ENCODE data around the gene FAM161B.
"Not testable (repeated sequence)": the region's sequence is repeated elsewhere in the genome, so short reads cannot be mapped to it uniquely, and the experiment has no call there.

The FAM161B gene

DNA sequence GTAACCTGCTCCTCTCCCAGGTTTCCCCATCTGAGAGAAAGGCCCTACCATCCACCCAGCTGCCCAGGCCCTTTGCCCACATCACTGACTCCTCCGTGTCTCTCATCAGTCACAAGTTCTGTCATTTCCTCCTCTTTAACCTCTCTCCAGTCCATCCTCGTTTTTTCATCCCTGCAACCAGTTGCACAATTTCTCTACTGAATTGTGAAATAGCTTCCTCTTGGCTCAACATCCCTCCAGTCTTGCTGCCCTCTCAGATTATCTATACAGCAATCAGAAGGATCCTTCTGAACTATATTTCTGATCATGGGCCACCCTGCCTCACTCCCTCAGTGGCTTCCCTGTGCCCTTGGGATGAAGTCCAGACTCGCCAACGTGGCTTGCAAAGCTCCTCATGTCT, 6.8 kb downstream of the FAM161B start:
- no peak for DNase-seq

DNA sequence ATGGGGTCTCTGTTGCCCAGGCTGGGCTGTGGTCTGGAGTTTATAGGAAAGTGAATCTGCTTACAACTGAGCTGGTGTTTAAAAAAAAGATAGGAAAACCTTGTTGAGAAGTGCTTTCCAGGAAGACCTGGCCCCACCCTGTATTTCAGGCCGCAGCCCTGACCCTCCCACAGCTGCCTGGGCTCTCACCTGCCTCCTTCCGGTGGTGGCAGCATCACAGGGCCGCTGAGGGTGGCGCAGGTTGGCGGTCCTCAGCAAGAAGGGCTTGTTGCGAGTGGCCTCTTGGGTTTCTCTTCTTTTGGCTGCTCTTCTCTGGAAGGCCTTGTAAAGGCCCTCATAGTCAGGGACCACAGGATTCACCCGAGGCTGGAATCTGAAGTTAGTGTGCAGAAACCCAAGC, 7.7 kb downstream of the FAM161B start:
- no peak for DNase-seq

DNA sequence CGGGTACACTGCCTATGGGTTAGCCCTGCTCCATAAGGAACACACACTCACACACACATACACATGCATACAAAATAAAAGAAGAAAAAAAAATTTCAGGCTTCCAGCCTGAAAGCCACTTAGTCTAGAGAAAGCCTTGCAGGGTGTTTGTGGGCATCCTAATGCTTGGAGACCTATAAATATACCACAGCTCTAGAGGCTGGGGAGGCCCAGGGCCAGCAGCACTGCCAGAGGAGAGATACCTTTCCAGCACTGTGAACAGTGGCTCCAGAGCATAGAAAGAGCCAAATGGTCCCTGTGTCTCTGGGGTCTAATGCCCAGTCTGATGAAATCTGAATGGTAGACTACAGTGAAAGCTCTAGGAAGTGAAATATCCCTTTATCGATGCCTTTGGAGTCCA, 12.9 kb downstream of the FAM161B start:
- no peak for DNase-seq

DNA sequence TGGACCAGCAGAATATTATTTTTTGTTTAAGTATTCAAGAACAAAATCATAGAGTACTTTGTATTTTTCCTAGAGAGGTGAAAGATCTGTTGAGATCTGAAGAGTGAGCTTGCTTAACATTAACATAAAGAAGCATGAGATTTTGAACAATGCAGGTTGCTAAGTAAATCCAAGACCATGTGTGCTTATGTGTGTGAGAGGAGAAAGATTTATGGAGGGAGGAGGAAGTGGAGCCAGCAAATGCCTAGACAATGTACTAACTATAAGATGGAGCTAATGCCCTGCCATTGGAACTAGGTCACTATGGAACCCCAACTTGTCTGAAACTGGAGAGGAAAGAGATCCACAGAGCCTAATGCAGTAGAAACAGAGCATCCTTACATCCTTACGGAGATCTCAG, 13.3 kb downstream of the FAM161B start:
- no peak for DNase-seq

DNA sequence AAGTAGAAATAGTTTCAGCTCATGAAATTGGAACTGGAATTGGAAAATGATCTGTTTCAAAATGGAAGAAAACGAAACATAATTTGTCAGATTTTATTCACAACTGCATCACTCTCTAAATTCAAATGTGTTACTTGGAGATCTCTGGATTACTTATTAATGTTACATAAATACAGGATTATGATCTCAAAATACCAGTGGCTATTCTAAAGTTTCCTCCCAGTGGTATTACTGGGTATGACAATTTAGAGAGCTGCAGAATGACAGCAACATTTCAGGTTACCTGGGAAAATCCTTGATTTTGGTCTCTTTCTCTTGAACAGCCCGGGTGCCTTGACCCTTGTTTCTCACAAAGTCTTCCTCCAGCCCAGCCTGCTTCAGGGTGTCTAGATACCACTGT, 14.2 kb downstream of the FAM161B start:
- no peak for DNase-seq

DNA sequence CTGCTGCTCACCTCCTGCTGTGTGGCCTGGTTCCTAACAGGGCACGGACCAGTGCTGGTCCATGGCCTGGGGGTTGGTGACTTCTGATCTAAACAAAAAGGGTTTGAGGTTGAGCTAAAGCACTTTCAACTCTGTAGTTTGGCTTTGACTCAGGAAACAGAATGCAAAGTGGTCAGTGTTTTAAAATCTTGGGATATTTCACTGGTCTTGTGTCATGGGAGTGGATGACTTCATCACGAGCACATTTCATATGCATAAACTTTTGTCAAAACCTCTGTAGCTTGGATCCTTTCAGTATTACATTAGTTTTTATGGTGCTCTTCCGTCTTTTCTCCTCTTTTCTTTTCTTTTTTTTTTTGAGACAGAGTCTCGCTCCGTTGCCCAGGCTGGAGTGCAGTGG, 25.6 kb downstream of the FAM161B start:
- DNase-seq: no peak

DNA sequence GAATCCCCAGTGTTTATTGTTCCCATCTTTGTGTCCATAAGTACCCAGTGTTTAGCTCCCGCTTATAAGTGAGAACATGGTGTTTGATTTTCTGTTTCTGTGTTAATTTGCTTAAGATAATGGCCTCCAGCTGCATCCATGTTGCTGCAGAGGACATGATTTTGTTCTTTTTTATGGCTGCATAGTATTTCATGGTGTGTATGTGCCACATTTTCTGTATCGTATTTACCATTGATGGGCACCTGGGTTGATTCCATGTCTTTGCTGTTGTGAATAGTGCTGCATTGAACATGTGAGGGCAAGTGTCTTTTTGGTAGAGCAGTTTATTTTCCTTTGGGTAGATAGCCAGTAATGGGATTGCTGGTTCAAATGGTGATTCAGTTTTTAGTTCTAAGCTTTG, 30.4 kb downstream of the FAM161B start:
- not testable (repeated sequence) for DNase-seq

DNA sequence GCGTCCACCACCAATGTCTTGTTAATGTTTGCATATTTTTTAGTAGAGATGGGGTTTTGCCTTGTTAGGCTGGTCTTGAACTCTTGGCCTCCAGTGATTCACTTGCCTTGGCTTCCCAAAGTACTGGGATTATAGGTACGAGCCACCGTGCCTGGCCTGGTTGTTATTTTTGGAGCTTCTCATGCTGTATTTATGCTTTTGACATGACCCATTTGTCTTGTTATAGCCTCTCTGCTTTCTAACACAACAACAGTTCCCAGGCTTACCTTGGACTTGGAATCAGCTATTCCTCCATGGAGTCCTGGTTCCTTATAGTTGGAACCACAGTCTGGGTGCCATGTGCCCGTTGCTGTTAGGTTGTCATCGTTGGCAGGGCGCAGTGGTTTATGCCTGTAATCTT, 33.6 kb downstream of the FAM161B start:
- no peak for DNase-seq

DNA sequence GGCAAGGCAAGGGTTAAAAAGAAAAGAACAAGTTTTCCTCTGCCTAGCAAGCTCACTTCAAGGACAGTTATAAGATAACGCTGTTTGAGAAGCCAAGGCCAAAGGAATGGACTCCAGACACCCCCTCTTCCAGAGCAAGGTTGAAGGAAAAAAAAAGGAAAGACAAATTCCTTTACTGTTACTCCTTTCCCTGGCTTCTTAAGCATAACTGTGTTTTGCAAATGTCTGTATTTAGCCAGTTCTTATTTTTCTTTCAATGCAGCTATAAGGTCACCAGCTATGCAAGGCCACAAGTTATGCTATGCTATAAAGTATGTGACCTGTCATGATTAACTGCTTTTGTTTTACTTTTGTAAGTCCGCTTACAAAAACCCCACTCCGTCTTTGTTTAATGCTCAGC, 36.6 kb downstream of the FAM161B start:
- DNase-seq: no peak

DNA sequence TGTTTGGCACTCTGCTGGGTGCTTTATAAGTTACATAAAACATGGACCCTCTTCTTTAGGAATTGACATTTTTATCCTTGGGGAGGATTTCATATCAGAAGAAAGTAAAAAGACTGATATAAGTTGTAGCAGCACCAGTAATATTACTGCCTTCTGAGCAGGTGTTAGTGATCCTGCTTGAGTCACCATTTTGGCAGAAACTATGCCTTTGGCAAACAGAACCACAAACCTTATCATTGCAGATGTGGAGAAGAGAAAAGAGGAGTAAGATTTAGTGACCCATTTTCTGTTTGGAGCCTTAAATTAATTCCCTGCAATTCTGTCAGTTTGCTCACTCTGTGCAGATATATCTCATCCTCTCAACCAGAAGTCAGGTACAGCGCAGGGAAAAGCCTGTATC, 40.2 kb downstream of the FAM161B start:
- DNase-seq: no peak

DNA sequence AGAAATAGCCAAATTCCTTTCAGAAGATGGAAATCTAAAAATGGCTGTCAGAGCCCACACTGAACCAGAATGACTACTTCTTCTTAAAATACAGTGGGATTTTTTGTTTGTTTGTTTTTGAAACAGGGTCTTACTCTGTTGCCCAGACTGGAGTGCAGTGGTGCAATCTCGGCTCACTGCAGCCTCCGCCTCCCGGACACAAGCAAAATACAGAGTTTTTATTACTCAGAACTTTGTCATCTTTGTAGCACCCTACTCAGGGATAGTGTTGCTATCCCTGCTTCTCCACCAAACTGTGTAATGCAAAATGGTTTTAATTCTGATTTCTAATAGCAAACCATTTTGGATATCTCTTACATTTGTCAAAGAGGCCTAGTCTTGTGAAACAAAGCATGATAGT, 46.9 kb downstream of the FAM161B start:
- no peak for DNase-seq

DNA sequence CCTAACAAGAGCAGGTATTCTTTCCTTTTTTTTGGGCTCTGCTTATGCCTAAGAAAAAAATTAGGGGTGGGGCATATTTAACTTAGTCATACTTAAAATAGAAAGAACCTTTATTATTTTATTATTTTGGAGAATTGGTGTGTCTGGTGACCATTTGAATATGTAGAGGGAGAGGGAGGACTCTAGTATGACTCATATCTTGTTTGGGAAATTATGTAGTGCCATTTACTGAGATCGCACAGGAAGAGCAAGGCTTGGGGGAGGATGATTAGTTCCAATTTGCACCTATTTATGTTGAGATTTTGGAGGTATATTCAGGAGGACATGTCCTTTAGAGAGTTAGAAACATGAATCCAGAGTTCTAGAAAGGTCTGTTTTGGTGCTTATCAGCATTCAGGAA, 53.4 kb downstream of the FAM161B start:
- DNase-seq: no peak

DNA sequence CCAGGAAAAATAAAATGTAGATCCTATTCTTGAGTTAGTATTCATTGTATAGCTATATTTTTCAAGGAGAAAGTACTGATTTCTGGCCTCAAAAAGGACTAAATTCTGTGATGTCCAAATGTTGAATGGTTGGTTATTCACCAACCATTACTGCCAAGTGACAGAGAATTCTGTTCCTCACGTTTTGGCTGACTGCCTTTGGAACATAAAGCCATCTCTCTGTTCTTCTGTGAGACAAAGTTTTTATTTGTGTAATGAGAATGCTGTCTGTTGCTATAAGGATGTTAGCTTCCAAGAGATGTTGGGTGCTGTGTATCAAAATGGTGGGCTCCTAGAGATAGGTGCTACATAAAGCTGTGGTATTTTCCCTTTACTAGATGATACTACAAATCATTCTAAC, 54.0 kb downstream of the FAM161B start:
- no peak for DNase-seq

DNA sequence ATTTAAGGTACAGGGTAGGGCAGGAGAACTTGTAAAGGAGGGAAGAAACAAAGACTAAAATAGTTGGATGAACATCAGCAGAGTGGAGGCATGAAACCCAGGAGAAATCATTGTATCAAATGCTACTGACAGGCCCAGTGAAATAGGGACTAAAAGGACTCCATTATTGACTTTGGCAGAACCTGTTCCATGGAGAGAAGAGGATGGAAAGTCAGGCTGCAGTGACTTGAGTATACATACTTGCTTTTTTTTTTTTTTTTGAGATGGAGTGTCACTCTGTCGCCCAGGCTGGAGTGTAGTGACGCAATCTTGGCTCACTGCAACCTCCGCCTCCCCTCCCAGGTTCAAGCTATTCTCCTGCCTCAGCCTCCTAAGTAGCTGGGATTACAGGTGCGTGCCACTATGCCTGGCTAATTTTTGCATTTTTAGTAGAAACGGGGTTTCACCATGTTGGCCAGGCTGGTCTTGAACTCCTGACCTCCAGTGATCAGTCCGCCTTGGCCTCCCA, 55.7 kb downstream of the FAM161B start:
- DNase-seq: not testable (repeated sequence)

DNA sequence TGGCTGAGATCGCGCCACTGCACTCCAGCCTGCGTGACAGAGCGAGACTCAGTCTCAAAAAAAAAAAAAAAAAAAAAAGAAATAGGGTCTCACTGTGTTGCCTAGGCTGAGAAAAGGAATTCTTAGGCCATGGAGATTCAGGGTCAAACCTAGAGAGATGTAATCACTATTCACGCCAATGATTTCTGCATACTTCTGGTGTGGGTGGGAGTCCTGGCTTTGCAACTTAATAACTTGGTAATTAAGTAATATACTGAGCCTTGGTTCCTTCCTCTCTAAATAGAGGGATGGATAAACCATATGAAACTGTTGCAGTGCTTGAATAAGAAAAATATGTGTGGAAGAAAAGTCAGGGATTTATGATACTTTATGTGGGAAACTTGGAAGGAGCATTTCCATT, 60.5 kb downstream of the FAM161B start:
- DNase-seq: no peak

DNA sequence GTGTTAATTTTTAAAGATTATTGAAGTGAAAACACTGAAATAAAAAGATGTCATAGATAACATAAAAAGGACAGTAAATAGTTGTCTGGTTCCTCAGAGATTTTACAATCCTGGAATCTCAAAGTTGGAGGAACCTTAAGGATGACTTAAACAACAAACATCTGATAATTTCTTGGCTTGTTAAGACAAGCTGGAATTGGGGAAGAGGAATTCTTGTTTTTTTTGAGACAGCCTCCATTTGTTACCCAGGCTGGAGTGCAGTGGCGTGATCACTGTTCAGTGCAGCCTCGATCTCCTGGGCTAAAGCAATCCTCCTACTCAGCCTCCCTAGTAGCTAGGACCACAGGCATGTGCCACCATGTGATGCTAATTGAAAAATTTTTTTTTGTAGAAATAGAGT, 60.9 kb downstream of the FAM161B start:
- DNase-seq: no peak

DNA sequence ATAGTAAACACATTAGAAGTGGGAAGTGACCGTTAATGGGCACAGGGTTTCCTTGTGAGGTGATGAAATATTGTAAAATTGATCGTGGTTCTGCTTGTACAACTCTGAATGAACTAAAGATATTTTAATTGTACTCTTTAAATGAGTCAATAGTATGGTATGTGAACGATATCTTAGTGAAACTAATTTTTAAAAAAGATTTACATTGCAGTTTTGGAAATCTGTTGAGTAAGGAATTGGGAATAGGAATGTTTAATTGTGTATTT, 61.5 kb downstream of the FAM161B start:
- no peak for DNase-seq

DNA sequence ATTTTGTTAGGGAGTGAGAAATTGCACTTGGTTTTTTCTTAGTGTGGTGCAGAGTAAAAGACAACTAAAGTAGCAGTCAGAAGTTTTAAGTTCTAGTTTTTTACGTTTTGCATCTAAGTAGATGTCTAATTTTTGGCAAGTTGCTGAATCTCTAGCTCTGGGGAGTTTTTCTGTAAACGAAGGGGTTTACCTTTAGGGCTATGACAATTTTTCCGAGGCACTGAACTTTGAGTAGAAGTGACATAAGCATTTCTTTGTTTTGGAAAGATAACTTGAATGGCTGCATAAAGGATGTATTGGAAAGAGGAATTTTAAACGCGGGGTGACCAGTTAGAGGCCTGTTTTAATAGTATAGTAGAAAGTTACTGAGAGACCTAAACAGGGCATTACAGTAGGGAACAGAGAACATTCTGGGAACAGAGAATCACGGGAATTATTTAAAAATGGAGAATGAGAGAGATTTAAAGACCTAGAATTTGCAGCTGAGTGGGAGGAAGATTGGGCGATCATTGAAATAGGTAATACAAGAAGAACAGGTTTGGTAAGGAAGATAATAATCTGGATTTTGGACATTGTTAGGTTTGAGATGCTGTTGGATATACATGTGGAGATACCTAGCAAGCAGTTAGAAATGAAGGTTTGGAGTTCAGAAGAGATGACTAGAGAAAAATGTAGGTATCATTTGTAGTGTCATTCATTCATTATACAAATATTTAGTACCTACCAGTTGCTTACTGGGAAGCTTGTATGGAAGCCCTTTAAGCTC, 62.0 kb downstream of the FAM161B start:
- DNase-seq: no peak

DNA sequence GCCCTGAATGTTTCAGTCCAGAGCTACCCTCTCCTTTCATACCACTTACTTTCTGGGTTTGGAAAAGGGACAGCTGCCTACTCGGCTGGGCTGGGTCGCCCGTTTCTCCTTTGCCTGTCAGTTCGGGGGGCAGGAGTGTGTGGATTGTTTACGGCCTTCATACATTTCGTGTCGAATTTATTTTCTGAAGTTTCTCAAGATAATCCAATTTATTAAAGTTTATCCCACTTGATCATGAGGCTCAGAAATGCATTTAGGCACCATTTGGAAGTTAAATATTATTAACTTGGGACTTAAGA, 62.6 kb downstream of the FAM161B start:
- DNase-seq: no peak

DNA sequence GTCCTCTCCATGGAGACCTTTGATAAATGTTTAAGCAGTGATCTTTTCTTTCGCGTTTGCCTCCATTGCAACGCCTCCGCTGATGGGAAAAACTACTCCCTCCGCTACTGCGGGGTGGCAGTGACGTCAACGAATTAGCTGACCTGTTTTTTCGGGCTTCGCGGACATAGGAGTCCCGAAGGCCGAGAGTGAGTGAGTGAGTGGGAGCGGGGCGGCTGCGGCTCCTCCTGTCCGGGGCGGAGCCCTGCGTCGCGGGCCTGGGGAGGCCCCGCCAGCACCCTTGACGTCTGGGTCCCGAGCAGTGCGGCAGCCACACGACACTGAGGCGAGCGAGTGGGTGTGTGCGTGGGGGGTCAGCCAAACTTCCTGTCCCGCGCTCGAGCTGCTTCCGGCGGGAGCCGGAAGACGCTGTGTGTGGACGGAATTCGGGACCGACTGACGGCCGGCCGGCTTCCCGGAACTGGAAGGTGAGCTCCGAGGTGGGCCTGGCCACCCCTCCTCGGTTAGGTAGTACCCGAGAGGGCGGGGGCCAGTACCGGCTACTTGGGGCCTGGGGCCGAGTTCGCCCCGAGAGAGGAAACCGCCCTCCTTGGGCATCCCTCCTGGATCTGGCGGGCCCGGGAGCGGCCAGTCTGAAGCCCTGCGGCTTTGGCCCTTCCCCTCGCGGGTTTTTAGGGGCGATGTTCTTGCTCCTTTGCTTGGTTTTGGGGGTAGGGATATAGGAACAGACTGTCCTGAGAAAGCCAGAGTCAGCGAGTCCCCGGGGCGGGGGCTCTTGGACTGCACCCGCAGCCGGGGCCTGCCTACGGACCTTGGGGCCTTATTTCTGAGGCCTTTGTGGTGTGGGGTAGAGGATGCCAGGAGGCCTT, 63.2 kb downstream of the FAM161B start, which contains the start of gene ZNF410:
Gene ZNF410, plus strand, starts transcription at position 411 of the 869 bp plus-strand sequence. CDS start 5,317 bp downstream, outside the sequence.
- peak; percentile 91 for DNase-seq

DNA sequence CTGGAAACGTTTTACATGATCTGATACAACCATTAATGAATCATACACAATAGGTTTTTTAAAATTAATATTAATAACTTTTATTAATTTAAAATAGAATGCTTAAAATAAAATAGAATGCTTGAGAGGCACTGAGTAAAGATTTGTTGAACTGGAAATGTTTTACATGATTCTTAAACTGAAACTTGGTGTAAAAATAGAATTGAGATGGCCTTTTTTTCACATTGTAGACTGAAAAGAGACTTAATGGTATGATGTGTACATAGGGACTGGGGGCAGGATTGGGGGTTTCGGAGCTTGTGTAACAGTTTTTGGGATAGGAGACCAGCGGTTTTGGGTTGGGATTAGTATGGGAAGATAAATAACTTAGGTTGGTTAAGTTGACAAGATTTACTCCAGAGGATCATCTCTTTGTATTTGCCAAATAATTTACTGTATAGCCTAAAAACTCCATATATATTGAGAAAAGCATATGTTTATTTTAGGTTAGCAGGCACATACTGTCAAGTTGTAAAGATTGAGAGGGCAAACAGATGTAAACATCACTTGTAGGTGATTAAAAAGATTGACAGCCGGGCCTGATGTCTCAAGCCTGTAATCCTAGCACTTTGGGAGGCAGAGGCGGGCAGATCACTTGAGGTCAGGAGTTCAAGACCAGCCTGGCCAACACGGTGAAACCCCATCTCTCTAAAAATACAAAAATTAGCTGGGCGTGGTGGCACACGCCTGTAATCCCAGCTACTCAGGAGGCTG, 65.3 kb downstream of the FAM161B start:
- DNase-seq: no peak

Data from DMS 273 treated with DMSO at 0.1 percent for 48 hours (cell line).